GM12878 (cell line): Measurements from ENCODE around the gene AHCY. TPM values are rescaled to one million over a fixed set of nuclear protein-coding genes. Genes with fewer than 3 reads are reported as not detected.
"Not testable (repeated sequence)": the region's sequence is repeated elsewhere in the genome, so short reads cannot be mapped to it uniquely, and the experiment has no call there.

Source experiments
- ATAC-seq: fragments of 200-7000 bp; cut with Tn5 transposase; 3 replicates; pipeline ENCODE4 v1.9.1; 2020; ENCODE audit warnings: mild to moderate bottlenecking, moderate library complexity
- BruUV-seq: library from RNA; stranded (reverse); fragments of 400-500 nt; replicated peaks from 2 replicates; lab custom pipeline; 2021; lab: Mats Ljungman, UMichigan
- CTCF ChIA-PET: fragments of 300-600 bp; sonication (Branson Sonifier 250); formaldehyde crosslinking; extraction: SDS; loops from one replicate; lab custom pipeline; 2021; ENCODE audit warnings: inconsistent platforms; lab: Yijun Ruan, JAX
- POLR2A ChIA-PET: fragments of 350-600 bp; formaldehyde crosslinking; extraction: SDS; loops from one replicate; lab custom pipeline; 2021; ENCODE audit warnings: inconsistent platforms; lab: Charles Lee
- RAD21 ChIA-PET: fragments of 300-600 bp; sonication (Branson Sonifier 250); formaldehyde crosslinking; loops from one replicate; lab custom pipeline; 2023; ENCODE audit warnings: antibody characterized with exemption; ENCODE audit not compliant: unreplicated experiment; lab: Charles Lee
- SMC1A ChIA-PET: fragments of 300-600 bp; sonication (Branson Sonifier 250); formaldehyde crosslinking; loops from one replicate; lab custom pipeline; 2023; ENCODE audit not compliant: unreplicated experiment, uncharacterized antibody; lab: Charles Lee
- DNase-seq: peaks from one replicate; pipeline ENCODE4 v3.0.0-alpha.2; 2011; ENCODE audit warnings: low read depth, low spot score
- FAIRE-seq: peaks from 3 replicates; lab custom pipeline; 2011; peaks lifted over from hg19 to GRCh38; lab: Jason Lieb, UNC
- H2AFZ ChIP-seq: 2 replicates; pipeline ENCODE4 v1.6.0; 2011; ENCODE audit warnings: low read depth, low read length, control low read depth; ENCODE audit not compliant: control insufficient read depth
- H3K27ac ChIP-seq: 2 replicates; pipeline ENCODE4 v1.5.1; 2011; ENCODE audit warnings: control low read depth; ENCODE audit not compliant: control insufficient read depth, insufficient read depth
- H3K27me3 ChIP-seq, 2 experiments: replicated peaks in 1 of 2; 2 replicates each; pipeline versions ENCODE4 v1.6.0 to v1.6.1; 2011; ENCODE audit warnings: low read length in 1 of 2; ENCODE audit not compliant: control insufficient read depth in 2 of 2, insufficient read depth in 2 of 2
- H3K36me3 ChIP-seq, 2 experiments: 2 replicates each; pipeline ENCODE4 v1.5.1; 2011; ENCODE audit warnings: low read length in 1 of 2; ENCODE audit not compliant: control insufficient read depth in 2 of 2, insufficient read depth in 2 of 2
- H3K4me1 ChIP-seq: 2 replicates; pipeline ENCODE4 v1.6.1; 2011; ENCODE audit warnings: mild to moderate bottlenecking, low read length, moderate library complexity, mixed read lengths; ENCODE audit not compliant: control insufficient read depth, insufficient read depth
- H3K4me2 ChIP-seq: 2 replicates; pipeline ENCODE4 v1.6.0; 2011; ENCODE audit warnings: control low read depth; ENCODE audit not compliant: control insufficient read depth, insufficient read depth
- H3K4me3 ChIP-seq: fragments of 200-600 bp; sonication (generic); 2 replicates; pipeline ENCODE4 v1.5.1; 2016
- H3K79me2 ChIP-seq: 2 replicates; pipeline ENCODE4 v1.6.0; 2011; ENCODE audit warnings: low read length; ENCODE audit not compliant: control insufficient read depth, insufficient read depth
- H3K9ac ChIP-seq: 2 replicates; pipeline ENCODE4 v1.8.0; 2011; ENCODE audit warnings: low read length, control low read depth, mixed read lengths; ENCODE audit not compliant: control insufficient read depth, insufficient read depth
- H3K9me3 ChIP-seq: replicated peaks from 3 replicates; pipeline ENCODE4 v1.5.1; 2011; ENCODE audit warnings: mild to moderate bottlenecking, low read length; ENCODE audit not compliant: control insufficient read depth, insufficient read depth
- H4K20me1 ChIP-seq: 2 replicates; pipeline ENCODE4 v1.6.0; 2011; ENCODE audit not compliant: control insufficient read depth, insufficient read depth
- JUND ChIP-seq: IDR thresholded peaks from 2 replicates; pipeline ENCODE4 v1.6.1; 2012; ENCODE audit warnings: low read depth, mild to moderate bottlenecking, low read length, improper control_type of control experiment, moderate library complexity
- POLR2A ChIP-seq: IDR thresholded peaks from 2 replicates; pipeline ENCODE4 v1.6.1; 2011; ENCODE audit warnings: low read depth, mild to moderate bottlenecking, low read length
- PRDM15 ChIP-seq: fragments of 450-650 bp; formaldehyde crosslinking; IDR thresholded peaks from 2 replicates; pipeline ENCODE4 v1.4.0; 2020; ENCODE audit warnings: mild to moderate bottlenecking, moderate library complexity
- RELB ChIP-seq: fragments of 450-650 bp; IDR thresholded peaks from 2 replicates; pipeline ENCODE4 v1.6.1; 2017; ENCODE audit warnings: low read depth, mild to moderate bottlenecking, moderate library complexity
- ZNF274 ChIP-seq: IDR thresholded peaks from one replicate; pipeline ENCODE4 v1.8.0; 2011; ENCODE audit not compliant: insufficient read length, insufficient read depth
- WGBS: methylation state at CpG from one replicate; pipeline ENCODE4 v1.1.6; 2016; ENCODE audit warnings: low lambda C conversion rate; ENCODE audit not compliant: insufficient replicate concordance, insufficient coverage; ENCODE audit errors: missing lambda C conversion rate; 5-methylcytosine and 5-hydroxymethylcytosine counted together
- in situ Hi-C: fragments of 300-500 bp; cut with MboI; formaldehyde crosslinking; loops from 9 replicates; pipeline ENCODE4 v1.14.3; 2018; ENCODE audit warnings: mixed read lengths
- intact Hi-C: fragments of 100-400 bp; cut with micrococcal nuclease; formaldehyde crosslinking; loops from one replicate; pipeline ENCODE4 v1.14.2; 2022; ENCODE audit not compliant: unreplicated experiment
- polyA plus RNA-seq, 11 experiments: library from polyadenylated mRNA; depleted of rRNA in 4 of 11; unstranded in 6 of 11; stranded (reverse) in 5 of 11; fragments of >200 nt; fragmentation: Nextera tagmentation in 4 of 11; fragmentation: Illumina TruSeq in 1 of 11; extraction: Ambion mirVana in 4 of 11; extraction: Trizol in 1 of 11; gene quantifications; 1 replicate in 1 of 11; 2 replicates in 10 of 11; pipeline versions ENCODE4 v1.2.1 to v1.2.3, GENCODE V29; 2011 to 2016; ENCODE audit warnings: inconsistent platforms in 2 of 11, missing spikeins in 2 of 11, low read depth in 1 of 11
- total RNA-seq, 4 experiments: library from RNA; depleted of rRNA in 3 of 4; stranded (reverse); fragments of >200 nt in 3 of 4; fragmentation: Illumina TruSeq in 1 of 4; extraction: Trizol in 1 of 4; gene quantifications; 2 replicates each; pipeline versions ENCODE4 v1.2.1 to v1.2.3, GENCODE V29; 2013 to 2021

AHCY gene
- total and polyA plus RNA-seq, 10 of the 15 experiments (the other 5 are each of a cell fraction or from before 2014, with no cell fraction given) = 84.9 to 223 (median 181) TPM

- H3K9me3 ChIP-seq, FAIRE-seq, H3K4me2 ChIP-seq, DNase-seq, H3K27ac ChIP-seq, in situ Hi-C loops, RAD21 ChIA-PET, H3K9ac ChIP-seq, intact Hi-C loops, H4K20me1 ChIP-seq, ATAC-seq, H3K4me1 ChIP-seq, BruUV-seq, CTCF ChIA-PET, H2AFZ ChIP-seq, H3K79me2 ChIP-seq, H3K27me3 ChIP-seq, H3K4me3 ChIP-seq: not testable (repeated sequence)
- ChIA-PET POLR2A (interaction anchor here (0.5 to 0.6 kb wide), 2 partner anchors 47 to 117 kb away, joined by 3 read pairs; no protein-coding TSS in a partner anchor), SMC1A (interaction anchor here (0.6 to 1.0 kb wide), 2 partner anchors 163 to 1013 kb away, joined by 3 read pairs; no protein-coding TSS in a partner anchor)
- WGBS = 100% methylated on average over 5 of the region's 5 CpGs
- H3K36me3 ChIP-seq = peaks cover 47 to 49% of the 10 kb centered on the region in 2 experiments
Observed at GRCh38 chr20:34287500-34287899, 15.7 kb downstream of the AHCY start.

- Histone ChIP-seq H3K4me2 (no peak overlapping the region), H3K4me3 (no peak overlapping the region), H4K20me1 (no peaks in the 10 kb centered on the region), H2AFZ (no peak overlapping the region), H3K27ac (no peak overlapping the region), H3K79me2 (no peaks in the 10 kb centered on the region), H3K27me3 (no peaks in the 10 kb centered on the region), H3K9me3 (no peaks in the 10 kb centered on the region), H3K36me3 (peaks cover 39 to 47% of the 10 kb centered on the region in 2 experiments), H3K9ac (no peak overlapping the region), H3K4me1 (no peaks in the 10 kb centered on the region)
- DNase-seq (no peak), ATAC-seq (no peak), FAIRE-seq (no peak)
- RAD21 ChIA-PET = no interaction called here
- intact Hi-C loops = no loop called here
- SMC1A ChIA-PET = no interaction called here
- TF ChIP-seq ZNF274 (no peak), RELB (no peak), PRDM15 (CRISPR knock-in tag) (no peak), JUND (no peak), POLR2A (no peak)
- POLR2A ChIA-PET = no interaction called here
- in situ Hi-C loops = no loop called here
- CTCF ChIA-PET = interaction anchor here (0.6 kb wide), 1 partner anchor 167 kb away, joined by 3 read pairs; no protein-coding TSS in a partner anchor
- WGBS = 95% methylated on average over 16 of the region's 16 CpGs
- BruUV-seq = no TSS peak
Observed at GRCh38 chr20:34285450-34285849, 17.7 kb downstream of the AHCY start.
